Measurements from ENCODE around the gene TJAP1.
"Not testable (repeated sequence)": the region's sequence is repeated elsewhere in the genome, so short reads cannot be mapped to it uniquely, and the experiment has no call there.

TJAP1 gene

GRCh38 chr6:43508481-43509141 is 31.2 kb downstream of the TJAP1 start:
- DNase-seq: no peak

DNA sequence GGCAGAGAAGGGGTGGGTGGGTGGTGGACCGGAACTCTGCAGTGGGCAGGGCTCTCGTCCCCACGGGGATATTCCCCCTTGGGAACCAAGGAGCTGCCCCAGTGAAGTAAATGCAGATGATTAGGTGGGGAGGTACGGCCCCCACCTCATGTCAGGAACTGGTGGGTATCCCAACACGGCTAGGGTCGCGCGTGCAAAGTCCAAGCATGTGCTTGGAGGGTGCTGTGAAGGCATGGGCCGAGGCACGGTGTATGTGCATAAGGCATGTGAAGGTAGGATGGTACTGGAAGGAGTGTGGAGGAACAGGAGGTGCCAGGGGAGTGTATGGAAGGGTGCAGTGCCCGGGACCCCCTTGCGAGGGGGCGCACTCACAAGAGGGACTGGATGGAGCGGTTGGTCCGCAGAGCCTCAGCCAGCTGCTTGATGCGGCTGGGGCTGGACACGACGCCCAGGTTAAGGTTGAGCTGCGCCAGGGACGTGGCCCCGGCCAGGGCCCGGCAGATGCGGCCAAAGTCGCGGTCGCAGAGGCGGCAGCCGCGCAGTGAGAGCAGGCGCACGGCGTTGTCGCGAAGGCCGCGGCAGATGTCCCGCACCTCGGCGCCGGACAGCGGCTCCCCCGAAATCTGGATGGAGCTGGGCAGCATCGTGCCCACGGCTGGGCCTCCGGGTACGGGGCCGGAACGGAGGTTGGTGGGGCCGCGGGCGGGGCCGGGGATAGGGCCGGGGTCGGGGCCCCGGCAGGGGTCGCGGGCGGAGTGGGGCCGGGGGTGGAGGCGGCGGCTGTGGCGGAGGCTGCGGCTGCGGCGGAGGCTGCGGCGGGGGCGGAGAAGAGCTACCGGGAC is 32.0 kb downstream of the TJAP1 start:
- no peak for DNase-seq

GRCh38 chr6:43509984-43510826 is 32.8 kb downstream of the TJAP1 start, which contains the start of gene LRRC73:
Gene LRRC73 (minus strand): TSS chr6:43510346. CDS start chr6:43509785, 561 bp downstream.
- peak; percentile 57 for DNase-seq

GRCh38 chr6:43510827-43511163 is 33.4 kb downstream of the TJAP1 start:
- DNase-seq: no peak

DNA sequence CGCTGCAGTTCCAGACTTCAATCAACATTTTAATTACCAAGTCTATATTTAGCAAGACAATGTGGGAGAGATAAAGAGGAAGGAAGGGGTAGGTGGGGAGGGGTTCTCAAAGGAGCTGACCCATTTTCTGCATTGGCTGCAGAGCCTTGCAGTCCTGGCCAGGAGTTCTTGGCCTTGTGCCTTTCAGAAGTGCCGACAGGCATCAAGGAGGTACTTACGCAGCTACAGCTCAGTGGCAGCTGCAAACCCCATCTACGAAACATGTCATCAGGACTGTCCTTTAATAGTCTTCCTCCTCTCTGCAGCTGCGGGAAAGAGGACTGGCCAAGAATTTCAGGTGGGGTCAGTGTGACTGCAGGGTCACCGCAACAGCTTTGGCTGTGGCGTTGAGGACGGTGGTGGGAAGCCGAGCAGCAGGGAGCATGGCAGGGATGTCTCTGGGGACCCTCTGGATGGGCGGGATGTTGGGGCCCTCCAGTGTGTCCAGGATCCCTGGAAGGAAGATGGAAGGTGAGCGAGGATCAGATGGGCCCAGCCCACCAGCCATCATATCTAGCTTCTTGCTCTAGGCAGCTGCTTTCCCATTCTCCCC is 34.5 kb downstream of the TJAP1 start:
- DNase-seq: no peak

GRCh38 chr6:43515808-43516207 is 38.4 kb downstream of the TJAP1 start:
- no peak for DNase-seq

- DNase-seq: no peak
Observed at GRCh38 chr6:43516367-43516696, 39.0 kb downstream of the TJAP1 start.

GRCh38 chr6:43516697-43517504 is 39.5 kb downstream of the TJAP1 start, which contains the start of the genes POLR1C and YIPF3:
Gene POLR1C (plus strand): TSS chr6:43517089. CDS start chr6:43517110, 21 bp downstream.
Gene YIPF3 (minus strand): TSS chr6:43516926. CDS start chr6:43516807, 119 bp downstream.
- peak; percentile 98 for DNase-seq

- DNase-seq: no peak
Observed at GRCh38 chr6:43517505-43518357, 40.4 kb downstream of the TJAP1 start.

DNA sequence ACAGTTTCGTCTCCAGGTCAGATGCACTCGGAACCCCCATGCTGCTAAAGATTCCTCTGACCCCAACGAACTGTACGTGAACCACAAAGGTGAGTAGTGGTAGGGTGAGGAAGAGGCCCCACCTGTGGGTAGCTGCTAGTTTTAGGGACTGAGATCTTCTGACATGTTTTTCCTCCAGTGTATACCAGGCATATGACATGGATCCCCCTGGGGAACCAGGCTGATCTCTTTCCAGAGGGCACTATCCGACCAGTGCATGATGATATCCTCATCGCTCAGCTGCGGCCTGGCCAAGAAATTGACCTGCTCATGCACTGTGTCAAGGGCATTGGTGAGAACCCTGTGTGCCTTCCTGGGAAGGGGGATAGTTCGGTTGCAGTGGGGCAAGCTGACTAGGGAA is 42.7 kb downstream of the TJAP1 start:
- no peak for DNase-seq

DNA sequence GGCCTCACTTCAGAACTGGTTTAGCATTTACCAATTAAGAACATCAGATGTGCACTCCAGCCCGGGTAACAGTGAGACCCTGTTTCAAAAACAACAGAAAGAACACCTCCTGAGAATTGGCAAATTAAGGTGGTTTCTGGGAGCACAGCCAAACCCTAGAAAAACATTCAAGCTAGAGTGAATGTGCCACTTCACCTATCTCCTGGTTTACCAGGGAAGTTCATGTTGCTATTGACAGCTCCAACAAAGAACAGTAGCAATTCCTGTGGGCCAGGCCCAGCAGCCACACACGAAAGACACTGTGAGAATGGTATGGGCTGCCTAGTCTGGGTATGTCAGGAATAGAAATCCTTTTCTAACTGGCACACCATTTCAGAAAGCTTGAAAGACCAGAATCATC is 44.5 kb downstream of the TJAP1 start:
- DNase-seq: no peak

GRCh38 chr6:43522547-43523261 is 45.3 kb downstream of the TJAP1 start:
- no peak for DNase-seq

DNA sequence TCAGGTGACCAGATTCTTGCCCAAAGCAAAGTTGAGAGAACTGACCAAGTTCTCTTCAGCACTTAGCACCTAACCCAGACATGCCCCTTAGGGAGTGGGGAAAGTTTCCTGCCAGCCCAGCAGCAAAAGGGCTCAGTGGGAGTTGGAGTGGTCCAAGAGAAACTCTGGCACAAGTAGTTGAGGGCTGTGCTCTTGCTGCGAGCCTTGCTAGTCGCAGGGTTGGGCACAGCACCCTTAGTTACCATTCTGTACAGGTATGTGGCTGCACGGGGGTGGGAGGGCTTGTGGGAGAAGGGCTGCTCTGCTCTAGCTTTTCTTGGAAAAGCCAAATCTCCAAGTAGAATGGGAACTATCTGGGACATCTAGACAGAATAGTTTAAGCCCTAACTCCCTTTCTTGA is 45.9 kb downstream of the TJAP1 start:
- DNase-seq: no peak

- DNase-seq: no peak
Observed at GRCh38 chr6:43524483-43524961, 47.2 kb downstream of the TJAP1 start.

- DNase-seq: no peak
Observed at GRCh38 chr6:43532201-43532600, 54.8 kb downstream of the TJAP1 start.

GRCh38 chr6:43538986-43539385 is 61.6 kb downstream of the TJAP1 start:
- not testable (repeated sequence) for DNase-seq

DNA sequence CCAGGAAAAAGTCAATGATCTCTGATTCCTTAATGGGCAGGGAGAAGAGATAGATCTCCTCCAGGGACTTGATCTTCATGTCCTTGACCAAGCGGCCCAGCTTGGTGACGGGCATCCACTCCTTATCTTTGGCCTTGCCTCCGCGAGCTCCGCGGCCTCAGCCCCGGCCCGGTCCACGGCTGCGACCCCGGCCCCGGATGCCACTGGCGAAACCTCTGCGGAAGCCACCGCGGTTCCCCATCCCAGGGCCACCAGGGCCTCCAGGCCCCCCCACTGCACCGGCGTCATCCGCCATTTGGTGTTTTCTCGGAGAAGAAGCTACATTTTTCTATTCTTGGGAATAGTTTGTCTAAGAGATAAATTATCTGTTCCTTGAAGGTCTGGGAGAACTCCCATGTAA is 62.0 kb downstream of the TJAP1 start:
- not testable (repeated sequence) for DNase-seq

DNA sequence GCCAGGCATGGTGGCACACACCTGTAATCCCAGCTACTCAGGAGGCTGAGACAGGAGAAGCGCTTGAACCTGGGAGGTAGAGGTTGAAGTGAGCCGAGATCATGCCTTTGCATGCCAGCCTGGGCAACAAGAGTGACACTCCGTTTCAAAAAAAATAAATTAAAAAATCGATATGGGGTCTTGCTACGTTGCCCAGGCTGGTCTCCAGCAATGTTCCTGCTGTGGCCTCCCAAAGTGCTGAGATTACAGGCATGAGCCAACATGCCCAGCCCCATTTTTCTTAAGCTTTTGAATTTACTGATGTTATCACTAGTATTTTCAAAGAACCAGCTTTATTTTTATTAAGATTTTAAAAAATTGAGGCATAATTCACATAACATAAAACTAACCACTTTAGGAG is 63.1 kb downstream of the TJAP1 start:
- DNase-seq: no peak

- no peak for DNase-seq
Observed at GRCh38 chr6:43541774-43542471, 64.6 kb downstream of the TJAP1 start.

DNA sequence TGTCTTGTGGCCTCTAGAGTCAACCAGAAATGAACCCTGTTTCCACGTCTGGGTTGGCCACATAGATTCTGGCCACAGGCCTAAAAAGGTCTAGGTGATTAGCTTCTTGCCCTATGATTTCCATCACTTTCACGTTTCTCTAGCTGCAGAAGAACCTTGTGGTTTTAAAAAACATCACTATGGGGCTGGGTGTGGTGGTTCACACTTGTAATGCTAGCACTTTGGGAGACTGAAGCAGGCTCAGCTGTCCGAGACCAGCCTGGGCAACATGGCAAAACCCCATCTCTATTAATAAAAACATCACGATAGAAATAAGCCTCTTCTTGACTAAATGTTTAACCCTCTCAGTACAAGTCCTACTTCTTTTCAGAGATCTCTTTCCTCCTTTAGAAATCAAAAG is 67.1 kb downstream of the TJAP1 start:
- no peak for DNase-seq
